Tibial nerve (tissue), 4 donors: ENCODE data around the gene GDF15.

Experiments
- EP300 ChIP-seq, 2 donors: sonication (generic); formaldehyde crosslinking; IDR thresholded peaks; one replicate each; pipeline ENCODE4 v1.6.1; 2017; ENCODE audit warnings: antibody characterized with exemption in 2 of 2, mild to moderate bottlenecking in 1 of 2
- POLR2A ChIP-seq, 2 donors: fragments of 450-650 bp; IDR thresholded peaks; one replicate each; pipeline ENCODE4 v1.6.1; 2017; ENCODE audit warnings: antibody characterized with exemption in 2 of 2, mild to moderate bottlenecking in 2 of 2, moderate library complexity in 2 of 2
- TF ChIP-seq, protein P1 (sequence below), 5 experiments: fragments of 200-600 bp in 3 of 5; fragments of 450-650 bp in 2 of 5; sonication (generic) in 3 of 5; IDR thresholded peaks; one replicate each; pipeline ENCODE4 v1.5.1; 2016 to 2019; ENCODE audit warnings: antibody characterized with exemption in 5 of 5, mild to moderate bottlenecking in 3 of 5, moderate library complexity in 2 of 5

DNA sequence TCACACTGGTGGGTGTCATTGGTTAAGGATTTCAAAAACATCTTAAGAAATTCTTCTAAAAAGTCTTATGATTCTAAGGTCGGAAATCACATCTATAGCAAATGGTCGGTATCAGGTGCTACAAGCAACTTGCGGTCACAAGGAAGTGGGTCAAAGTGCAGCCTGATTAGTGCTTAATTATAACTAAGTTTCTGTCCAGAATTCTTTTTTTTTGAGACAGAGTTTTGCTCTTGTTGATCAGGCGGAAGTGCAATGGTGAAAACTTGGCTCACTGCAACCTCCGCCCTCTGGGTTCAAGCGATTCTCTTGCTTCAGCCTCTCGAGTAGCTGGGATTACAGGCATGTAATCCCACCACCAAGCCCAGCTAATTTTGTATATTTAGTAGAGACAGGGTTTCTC is 1.2 kb upstream of the GDF15 start:
- TF ChIP-seq, protein P1, sequence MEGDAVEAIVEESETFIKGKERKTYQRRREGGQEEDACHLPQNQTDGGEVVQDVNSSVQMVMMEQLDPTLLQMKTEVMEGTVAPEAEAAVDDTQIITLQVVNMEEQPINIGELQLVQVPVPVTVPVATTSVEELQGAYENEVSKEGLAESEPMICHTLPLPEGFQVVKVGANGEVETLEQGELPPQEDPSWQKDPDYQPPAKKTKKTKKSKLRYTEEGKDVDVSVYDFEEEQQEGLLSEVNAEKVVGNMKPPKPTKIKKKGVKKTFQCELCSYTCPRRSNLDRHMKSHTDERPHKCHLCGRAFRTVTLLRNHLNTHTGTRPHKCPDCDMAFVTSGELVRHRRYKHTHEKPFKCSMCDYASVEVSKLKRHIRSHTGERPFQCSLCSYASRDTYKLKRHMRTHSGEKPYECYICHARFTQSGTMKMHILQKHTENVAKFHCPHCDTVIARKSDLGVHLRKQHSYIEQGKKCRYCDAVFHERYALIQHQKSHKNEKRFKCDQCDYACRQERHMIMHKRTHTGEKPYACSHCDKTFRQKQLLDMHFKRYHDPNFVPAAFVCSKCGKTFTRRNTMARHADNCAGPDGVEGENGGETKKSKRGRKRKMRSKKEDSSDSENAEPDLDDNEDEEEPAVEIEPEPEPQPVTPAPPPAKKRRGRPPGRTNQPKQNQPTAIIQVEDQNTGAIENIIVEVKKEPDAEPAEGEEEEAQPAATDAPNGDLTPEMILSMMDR (IDR thresholded peaks at IDR 0.05), result no peak
- TF ChIP-seq EP300 (IDR thresholded peaks at IDR 0.05) (no peak), POLR2A (IDR thresholded peaks at IDR 0.05) (no peak)
